GM12875 (cell line): ENCODE results near the gene BPGM.

Experiments
- H3K4me3 ChIP-seq: one replicate; pipeline ENCODE4 v1.5.1; 2011; ENCODE audit warnings: low read depth, low read length, control low read depth
- TF ChIP-seq, protein P1 (sequence below): IDR thresholded peaks from 2 replicates; pipeline ENCODE4 v1.5.1; 2011; ENCODE audit warnings: low read depth, mild to moderate bottlenecking, control low read depth, inconsistent platforms, low read length, moderate library complexity, borderline replicate concordance; ENCODE audit not compliant: insufficient read depth

The BPGM gene

DNA sequence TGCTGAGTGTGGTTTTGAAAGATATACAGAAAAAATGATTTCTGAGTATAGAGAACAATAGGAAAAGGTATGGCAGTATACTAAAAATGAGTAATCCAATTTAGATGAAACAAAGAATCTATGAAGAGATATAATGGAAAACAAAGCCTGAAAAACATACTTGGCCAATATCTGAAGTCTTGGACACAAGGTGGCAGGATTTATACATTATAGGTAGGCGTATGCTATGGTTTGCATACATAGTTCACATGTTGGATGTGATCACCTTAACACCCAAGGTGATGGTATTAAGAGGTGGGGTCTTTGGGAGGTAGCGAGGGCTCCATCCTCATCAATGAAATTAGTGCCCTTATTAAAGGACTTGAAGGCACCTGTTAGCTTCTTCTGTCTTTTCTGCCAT, 34.5 kb upstream of the BPGM start:
- TF ChIP-seq, protein P1, sequence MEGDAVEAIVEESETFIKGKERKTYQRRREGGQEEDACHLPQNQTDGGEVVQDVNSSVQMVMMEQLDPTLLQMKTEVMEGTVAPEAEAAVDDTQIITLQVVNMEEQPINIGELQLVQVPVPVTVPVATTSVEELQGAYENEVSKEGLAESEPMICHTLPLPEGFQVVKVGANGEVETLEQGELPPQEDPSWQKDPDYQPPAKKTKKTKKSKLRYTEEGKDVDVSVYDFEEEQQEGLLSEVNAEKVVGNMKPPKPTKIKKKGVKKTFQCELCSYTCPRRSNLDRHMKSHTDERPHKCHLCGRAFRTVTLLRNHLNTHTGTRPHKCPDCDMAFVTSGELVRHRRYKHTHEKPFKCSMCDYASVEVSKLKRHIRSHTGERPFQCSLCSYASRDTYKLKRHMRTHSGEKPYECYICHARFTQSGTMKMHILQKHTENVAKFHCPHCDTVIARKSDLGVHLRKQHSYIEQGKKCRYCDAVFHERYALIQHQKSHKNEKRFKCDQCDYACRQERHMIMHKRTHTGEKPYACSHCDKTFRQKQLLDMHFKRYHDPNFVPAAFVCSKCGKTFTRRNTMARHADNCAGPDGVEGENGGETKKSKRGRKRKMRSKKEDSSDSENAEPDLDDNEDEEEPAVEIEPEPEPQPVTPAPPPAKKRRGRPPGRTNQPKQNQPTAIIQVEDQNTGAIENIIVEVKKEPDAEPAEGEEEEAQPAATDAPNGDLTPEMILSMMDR: no peak
- H3K4me3 ChIP-seq: no peak overlapping the region

- H3K4me3 ChIP-seq: no peak overlapping the region
- TF ChIP-seq, protein P1: no peak
Measured at GRCh38 chr7:134613623-134614347, 32.9 kb upstream of the BPGM start.

DNA sequence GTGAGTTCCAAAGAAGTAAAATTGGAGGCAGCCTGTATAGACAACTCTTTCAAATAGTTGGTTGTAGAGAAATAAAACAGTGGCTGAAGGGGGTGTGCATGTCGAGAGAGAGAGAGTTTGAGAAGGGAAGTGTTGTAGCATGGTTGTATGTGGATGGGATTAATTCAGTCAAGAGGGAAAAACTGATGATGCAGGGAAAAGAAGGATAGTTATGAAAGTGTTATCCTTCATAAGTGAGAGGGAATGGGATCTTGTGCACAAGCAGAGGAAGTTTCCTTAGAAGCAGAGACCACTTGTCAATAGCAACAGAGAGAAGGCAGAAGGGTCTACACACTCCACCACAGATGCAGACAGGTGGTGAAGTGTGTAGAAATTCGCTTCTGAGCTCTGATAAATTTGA, 30.0 kb upstream of the BPGM start:
- TF ChIP-seq, protein P1: no peak
- H3K4me3 ChIP-seq: no peak overlapping the region

GRCh38 chr7:134618756-134619530, 27.7 kb upstream of the BPGM start:
- H3K4me3 ChIP-seq: no peak overlapping the region
- TF ChIP-seq, protein P1: no peak

GRCh38 chr7:134619627-134620331, 26.9 kb upstream of the BPGM start:
- TF ChIP-seq, protein P1: no peak
- no peak overlapping the region for H3K4me3 ChIP-seq

- no peak overlapping the region for H3K4me3 ChIP-seq
- TF ChIP-seq, protein P1: no peak
Measured at GRCh38 chr7:134622303-134622995, 24.2 kb upstream of the BPGM start.
